Fibroblast of pulmonary artery (primary cell): Measurements from ENCODE around the gene SERGEF.

ENCODE experiments used
- DNase-seq: peaks from one replicate; pipeline ENCODE4 v3.0.0-alpha.2; 2010; ENCODE audit warnings: low read depth
- H3K4me3 ChIP-seq: replicated peaks from 2 replicates; pipeline ENCODE4 v1.5.1; 2011; ENCODE audit warnings: low read depth, mild to moderate bottlenecking, control low read depth, low read length, moderate library complexity
- CTCF ChIP-seq: IDR thresholded peaks from 2 replicates; pipeline ENCODE4 v1.5.1; 2011; ENCODE audit warnings: mild to moderate bottlenecking, control low read depth, low read length, inconsistent platforms; ENCODE audit errors: missing control alignments

Gene SERGEF

GRCh38 chr11:17764446-17765218 is 248.2 kb downstream of the SERGEF start:
- DNase-seq, result no peak
- TF ChIP-seq CTCF, result no peak
- no peak overlapping the region for H3K4me3 ChIP-seq

- no peak for TF ChIP-seq CTCF
- no peak overlapping the region for H3K4me3 ChIP-seq
- DNase-seq, result no peak
Measured at GRCh38 chr11:17763703-17764102, 249.1 kb downstream of the SERGEF start.

- no peak for DNase-seq
- no peak overlapping the region for H3K4me3 ChIP-seq
- no peak for TF ChIP-seq CTCF
Measured at GRCh38 chr11:17763244-17763643, 249.6 kb downstream of the SERGEF start.

- no peak for TF ChIP-seq CTCF
- H3K4me3 ChIP-seq, result no peak overlapping the region
- DNase-seq, result no peak
Measured at GRCh38 chr11:17762309-17762974, 250.4 kb downstream of the SERGEF start.

GRCh38 chr11:17760102-17761029 is 252.5 kb downstream of the SERGEF start:
- peak; percentile 55 for DNase-seq
- TF ChIP-seq CTCF, result peak; percentile 67

GRCh38 chr11:17755891-17756290 is 257.0 kb downstream of the SERGEF start:
- DNase-seq, result no peak
- H3K4me3 ChIP-seq, result no peak overlapping the region
- TF ChIP-seq CTCF, result no peak

More at GRCh38 chr11:17760102-17761029, 252.5 kb downstream of the SERGEF start:
- no peak overlapping the region for H3K4me3 ChIP-seq
